GM12878 (cell line): ENCODE results near the gene FAT1.

ENCODE experiments used
- CEBPB ChIP-seq, 2 experiments: fragments of 150-350 bp in 1 of 2; IDR thresholded peaks; 2 replicates each; pipeline ENCODE4 v1.6.1; 2012 to 2014; ENCODE audit warnings: low read depth in 2 of 2, low read length in 2 of 2, borderline replicate concordance in 1 of 2, inconsistent platforms in 1 of 2
- FOXK2 ChIP-seq: fragments of 450-650 bp; IDR thresholded peaks from 2 replicates; pipeline ENCODE4 v1.6.1; 2017; ENCODE audit warnings: mild to moderate bottlenecking, moderate library complexity
- GATAD2B ChIP-seq: fragments of 450-650 bp; conservative IDR thresholded peaks from 2 replicates; pipeline ENCODE4 v1.6.1; 2017; ENCODE audit warnings: low read depth, mild to moderate bottlenecking, moderate library complexity
- POLR2AphosphoS5 ChIP-seq: IDR thresholded peaks from 2 replicates; pipeline ENCODE4 v1.6.1; 2011; ENCODE audit warnings: mild to moderate bottlenecking, low read length, inconsistent platforms
- TF ChIP-seq, protein P1 (sequence below), 3 experiments: IDR thresholded peaks in 2 of 3; conservative IDR thresholded peaks in 1 of 3; 2 replicates each; pipeline ENCODE4 v1.5.1; 2011; ENCODE audit warnings: low read depth in 3 of 3, low read length in 3 of 3, mild to moderate bottlenecking in 3 of 3, control low read depth in 2 of 3, moderate library complexity in 2 of 3, inconsistent platforms in 1 of 3, mixed read lengths in 1 of 3; ENCODE audit not compliant: control insufficient read depth in 2 of 3, insufficient read depth in 1 of 3; ENCODE audit errors: extremely low read depth in 1 of 3

DNA sequence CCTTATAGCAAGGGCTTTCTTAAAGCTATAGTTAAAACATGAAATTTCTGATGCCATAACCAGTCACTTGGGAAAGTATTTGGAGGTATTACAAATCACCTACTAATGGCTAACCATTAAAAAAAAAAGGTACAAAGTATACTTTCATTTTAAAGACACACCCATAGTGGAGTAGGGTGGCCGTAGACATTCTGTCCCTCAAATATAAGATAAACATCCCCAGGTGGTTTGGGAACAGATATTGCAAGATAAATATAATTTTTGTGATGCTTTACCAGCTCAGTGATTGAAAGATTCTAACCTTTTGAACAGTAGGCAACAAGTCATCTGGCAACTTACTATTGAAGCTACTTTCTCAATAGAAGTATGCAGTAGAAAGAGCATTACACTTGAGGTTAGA is 6.2 kb upstream of the FAT1 start:
- TF ChIP-seq FOXK2 (no peak), GATAD2B (no peak), POLR2AphosphoS5 (no peak), CEBPB (IDR thresholded peaks at IDR 0.05; ENCODE audit: borderline replicate concordance in 1 of 2, low read depth in 2 of 2, low read length in 2 of 2) (no peak)
- TF ChIP-seq, protein P1, sequence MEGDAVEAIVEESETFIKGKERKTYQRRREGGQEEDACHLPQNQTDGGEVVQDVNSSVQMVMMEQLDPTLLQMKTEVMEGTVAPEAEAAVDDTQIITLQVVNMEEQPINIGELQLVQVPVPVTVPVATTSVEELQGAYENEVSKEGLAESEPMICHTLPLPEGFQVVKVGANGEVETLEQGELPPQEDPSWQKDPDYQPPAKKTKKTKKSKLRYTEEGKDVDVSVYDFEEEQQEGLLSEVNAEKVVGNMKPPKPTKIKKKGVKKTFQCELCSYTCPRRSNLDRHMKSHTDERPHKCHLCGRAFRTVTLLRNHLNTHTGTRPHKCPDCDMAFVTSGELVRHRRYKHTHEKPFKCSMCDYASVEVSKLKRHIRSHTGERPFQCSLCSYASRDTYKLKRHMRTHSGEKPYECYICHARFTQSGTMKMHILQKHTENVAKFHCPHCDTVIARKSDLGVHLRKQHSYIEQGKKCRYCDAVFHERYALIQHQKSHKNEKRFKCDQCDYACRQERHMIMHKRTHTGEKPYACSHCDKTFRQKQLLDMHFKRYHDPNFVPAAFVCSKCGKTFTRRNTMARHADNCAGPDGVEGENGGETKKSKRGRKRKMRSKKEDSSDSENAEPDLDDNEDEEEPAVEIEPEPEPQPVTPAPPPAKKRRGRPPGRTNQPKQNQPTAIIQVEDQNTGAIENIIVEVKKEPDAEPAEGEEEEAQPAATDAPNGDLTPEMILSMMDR (IDR thresholded peaks at IDR 0.05 in 2 of 3, conservative IDR thresholded peaks at IDR 0.05 in 1 of 3; ENCODE audit: control insufficient read depth in 2 of 3, extremely low read depth in 1 of 3, insufficient read depth in 1 of 3, low read depth in 3 of 3, low read length in 3 of 3) = no peak
